Measurements from ENCODE around the gene CREB3L1. TPM values are rescaled to one million over a fixed set of nuclear protein-coding genes. Genes with fewer than 3 reads are reported as not detected.

Gene CREB3L1
- total RNA-seq, 3 donors from 2014 or later (not counting 1 experiment from before 2014, with no cell fraction given) = not detected

DNA sequence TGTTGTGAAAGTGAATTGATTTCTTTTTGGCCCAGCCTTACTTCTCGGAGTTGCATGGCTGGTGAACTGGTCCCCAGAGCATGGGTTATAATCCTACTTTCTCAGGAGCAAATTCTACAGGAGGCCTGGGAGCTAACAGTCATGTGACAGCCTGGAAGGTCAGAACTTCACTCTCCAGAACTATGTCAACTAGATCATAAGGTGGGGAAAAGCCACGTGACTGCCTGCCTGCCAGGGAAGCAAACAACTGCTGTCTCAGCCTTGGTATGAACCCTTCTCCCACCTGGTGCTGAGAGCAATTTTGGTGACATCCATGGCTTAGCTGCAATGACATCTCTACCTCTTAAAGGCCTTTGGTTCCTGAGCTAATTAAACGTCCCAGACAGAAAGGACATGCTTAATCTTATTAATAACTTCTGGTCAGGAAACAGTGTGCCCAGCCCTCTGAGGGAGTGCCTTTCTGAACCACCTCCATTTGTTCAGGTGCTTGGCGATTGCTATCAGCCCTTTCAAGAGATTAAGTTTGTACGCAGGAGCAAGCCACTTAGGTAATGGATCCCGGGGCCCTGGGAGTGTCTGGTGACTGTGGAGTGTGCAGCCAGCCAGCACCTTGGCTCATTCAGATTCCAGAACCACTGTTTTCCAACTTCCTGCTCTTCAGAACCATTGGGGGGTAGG lies 1.4 kb upstream of the CREB3L1 start:
- WGBS (ENCODE audit: insufficient coverage) = 72% methylated on average over 6 of the region's 6 CpGs
- Mint-ChIP-seq H3K4me1 (peaks cover 0 to 4% of the 10 kb centered on the region in 2 donors), H3K27ac (no peak overlapping the region), H3K4me3 (no peak overlapping the region), H3K36me3 (no peaks in the 10 kb centered on the region), H3K27me3 (ENCODE audit: low read depth in 2 of 2) (peaks cover 28 to 34% of the 10 kb centered on the region in 2 donors), H3K9me3 (no peaks in the 10 kb centered on the region)
- Histone ChIP-seq H3K9me3 (ENCODE audit: control insufficient read depth, insufficient read depth, low read length) (no peaks in the 10 kb centered on the region), H3K36me3 (ENCODE audit: control insufficient read depth, insufficient read depth, low read length) (no peaks in the 10 kb centered on the region), H3K4me3 (ENCODE audit: low read length) (no peak overlapping the region), H3K27me3 (ENCODE audit: control insufficient read depth, insufficient read depth, low read length) (peaks cover 22% of the 10 kb centered on the region), H3K4me1 (ENCODE audit: control insufficient read depth, insufficient read depth, low read length) (peaks cover 5% of the 10 kb centered on the region), H3K27ac (ENCODE audit: low read length) (no peak overlapping the region)
- TF ChIP-seq, protein P1, sequence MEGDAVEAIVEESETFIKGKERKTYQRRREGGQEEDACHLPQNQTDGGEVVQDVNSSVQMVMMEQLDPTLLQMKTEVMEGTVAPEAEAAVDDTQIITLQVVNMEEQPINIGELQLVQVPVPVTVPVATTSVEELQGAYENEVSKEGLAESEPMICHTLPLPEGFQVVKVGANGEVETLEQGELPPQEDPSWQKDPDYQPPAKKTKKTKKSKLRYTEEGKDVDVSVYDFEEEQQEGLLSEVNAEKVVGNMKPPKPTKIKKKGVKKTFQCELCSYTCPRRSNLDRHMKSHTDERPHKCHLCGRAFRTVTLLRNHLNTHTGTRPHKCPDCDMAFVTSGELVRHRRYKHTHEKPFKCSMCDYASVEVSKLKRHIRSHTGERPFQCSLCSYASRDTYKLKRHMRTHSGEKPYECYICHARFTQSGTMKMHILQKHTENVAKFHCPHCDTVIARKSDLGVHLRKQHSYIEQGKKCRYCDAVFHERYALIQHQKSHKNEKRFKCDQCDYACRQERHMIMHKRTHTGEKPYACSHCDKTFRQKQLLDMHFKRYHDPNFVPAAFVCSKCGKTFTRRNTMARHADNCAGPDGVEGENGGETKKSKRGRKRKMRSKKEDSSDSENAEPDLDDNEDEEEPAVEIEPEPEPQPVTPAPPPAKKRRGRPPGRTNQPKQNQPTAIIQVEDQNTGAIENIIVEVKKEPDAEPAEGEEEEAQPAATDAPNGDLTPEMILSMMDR (IDR thresholded peaks at IDR 0.05) = no peak
- ATAC-seq (no peak), DNase-seq (no peak)
- intact Hi-C loops (cut with micrococcal nuclease) = no loop called here

DNA sequence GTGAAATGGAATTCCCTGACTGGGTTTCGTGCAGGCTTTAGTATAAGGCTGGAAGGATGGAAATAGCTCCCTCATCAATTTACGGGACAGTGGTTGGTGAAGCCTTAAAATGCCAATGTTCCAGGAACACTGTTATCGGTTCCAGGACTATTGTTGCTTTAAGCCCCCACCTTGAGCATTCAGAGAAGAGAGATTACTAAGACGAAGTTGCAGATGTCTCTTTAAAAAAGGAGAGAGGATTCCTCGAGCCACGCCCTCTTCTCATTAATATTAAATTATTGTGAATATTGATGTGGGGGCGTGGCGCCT lies 195 bp upstream of the CREB3L1 start:
- Histone ChIP-seq H3K27me3 (ENCODE audit: control insufficient read depth, insufficient read depth, low read length) (peaks cover 22% of the 10 kb centered on the region), H3K27ac (ENCODE audit: low read length) (no peak overlapping the region), H3K4me3 (ENCODE audit: low read length) (no peak overlapping the region), H3K4me1 (ENCODE audit: control insufficient read depth, insufficient read depth, low read length) (peaks cover 5% of the 10 kb centered on the region), H3K9me3 (ENCODE audit: control insufficient read depth, insufficient read depth, low read length) (no peaks in the 10 kb centered on the region), H3K36me3 (ENCODE audit: control insufficient read depth, insufficient read depth, low read length) (no peaks in the 10 kb centered on the region)
- 35% methylated on average over 5 of the region's 8 CpGs for WGBS (ENCODE audit: insufficient coverage)
- no peak overlapping the region for H3K27ac Mint-ChIP-seq
- intact Hi-C loops (cut with micrococcal nuclease) = no loop called here
- no peak overlapping the region for H3K4me3 Mint-ChIP-seq
- DNase-seq (no peak), ATAC-seq (no peak)
- no peaks in the 10 kb centered on the region for H3K36me3 Mint-ChIP-seq
- TF ChIP-seq, protein P1 (IDR thresholded peaks at IDR 0.05) = no peak
- H3K27me3 Mint-ChIP-seq (ENCODE audit: low read depth in 2 of 2) = peaks cover 37 to 38% of the 10 kb centered on the region in 2 donors
- H3K4me1 Mint-ChIP-seq = peaks cover 0 to 9% of the 10 kb centered on the region in 2 donors
- no peaks in the 10 kb centered on the region for H3K9me3 Mint-ChIP-seq

DNA sequence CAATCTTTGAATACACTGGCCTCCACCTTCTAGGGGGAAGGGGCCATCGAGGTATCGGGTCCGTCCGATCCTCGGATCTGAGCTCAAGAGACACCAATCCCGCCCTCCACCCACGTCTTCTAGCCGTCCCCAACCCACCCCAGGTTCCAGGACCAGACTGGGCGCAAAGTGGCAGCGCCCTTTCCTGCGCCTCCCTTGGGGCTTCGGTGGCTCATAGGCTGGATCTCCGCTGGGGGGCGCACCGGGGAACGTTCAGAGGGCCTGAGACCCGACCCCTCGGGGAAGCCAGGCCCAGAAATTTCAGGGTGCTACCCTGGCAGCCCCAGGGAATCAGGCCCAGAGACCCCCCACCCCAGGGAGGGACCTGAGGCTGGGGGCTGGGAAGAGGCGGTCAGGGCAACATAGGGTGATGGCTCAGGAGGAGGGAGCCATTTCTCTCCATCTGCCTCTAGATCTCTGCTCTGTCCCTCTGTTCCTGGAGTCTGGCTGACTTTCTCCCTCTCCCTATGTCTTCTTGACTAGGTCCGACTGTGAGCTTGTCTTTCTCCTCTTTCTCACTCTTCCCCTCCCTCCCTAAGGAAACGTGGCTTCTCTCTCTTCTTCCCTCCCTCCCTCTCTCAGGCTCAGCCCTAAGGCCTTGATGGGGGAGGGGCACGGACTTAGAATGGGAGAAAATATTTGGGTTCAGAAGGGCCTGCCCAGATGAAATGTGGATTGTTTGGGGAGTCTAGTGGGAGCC lies 1.1 kb downstream of the CREB3L1 start:
- H3K27me3 Mint-ChIP-seq (ENCODE audit: low read depth in 2 of 2) = peaks cover 43 to 44% of the 10 kb centered on the region in 2 donors
- H3K9me3 ChIP-seq (ENCODE audit: control insufficient read depth, insufficient read depth, low read length) = no peaks in the 10 kb centered on the region
- ATAC-seq = peak; percentile 25 to 38 (median 26)
- no peak overlapping the region for H3K27ac ChIP-seq (ENCODE audit: low read length)
- H3K4me3 ChIP-seq (ENCODE audit: low read length) = no peak overlapping the region
- TF ChIP-seq, protein P1 (IDR thresholded peaks at IDR 0.05) = no peak
- 19% methylated on average over 19 of the region's 22 CpGs for WGBS (ENCODE audit: insufficient coverage)
- H3K36me3 Mint-ChIP-seq = no peaks in the 10 kb centered on the region
- no peaks in the 10 kb centered on the region for H3K36me3 ChIP-seq (ENCODE audit: control insufficient read depth, insufficient read depth, low read length)
- peaks cover 5% of the 10 kb centered on the region for H3K4me1 ChIP-seq (ENCODE audit: control insufficient read depth, insufficient read depth, low read length)
- intact Hi-C loops (cut with micrococcal nuclease) = no loop called here
- H3K4me1 Mint-ChIP-seq = peaks cover 0 to 5% of the 10 kb centered on the region in 2 donors
- H3K27me3 ChIP-seq (ENCODE audit: control insufficient read depth, insufficient read depth, low read length) = peaks cover 22% of the 10 kb centered on the region
- H3K9me3 Mint-ChIP-seq = no peaks in the 10 kb centered on the region
- no peak overlapping the region for H3K27ac Mint-ChIP-seq
- no peak overlapping the region for H3K4me3 Mint-ChIP-seq
- peak in 1 of 2 donors; percentile 49 for DNase-seq

Data from natural killer cell (primary cell).